Gastrocnemius medialis (tissue), 4 donors: ENCODE results near the gene RPS6KA2. TPM values are rescaled to one million over a fixed set of nuclear protein-coding genes. Genes with fewer than 3 reads are reported as not detected.
A peak's percentile ranks its signal among the peaks of the same experiment; 100 is the strongest.

ENCODE experiments used
- ATAC-seq, 2 donors: fragments of 150-250 bp; one replicate each; pipeline ENCODE4 v1.9.1; 2016
- DNase-seq, 2 donors: peaks; one replicate each; pipeline ENCODE4 v3.0.0-alpha.2; 2019
- H3K27ac ChIP-seq, 4 donors: fragments of 200-600 bp; sonication (generic); 1 replicate in 1 of 4; 2 replicates in 3 of 4; pipeline ENCODE4 v1.5.1; 2016 to 2018; ENCODE audit warnings: mild to moderate bottlenecking in 2 of 4, moderate library complexity in 1 of 4
- H3K27me3 ChIP-seq, 3 donors: fragments of 200-600 bp; sonication (generic) in 2 of 3; 1 replicate in 1 of 3; 2 replicates in 2 of 3; pipeline versions ENCODE4 v1.5.1 to v1.6.0; 2016 to 2019; ENCODE audit warnings: mild to moderate bottlenecking in 1 of 3, moderate library complexity in 1 of 3
- H3K36me3 ChIP-seq, 2 donors: fragments of 200-600 bp; sonication (generic) in 1 of 2; one replicate each; pipeline ENCODE4 v1.5.1; 2017 to 2018
- H3K4me1 ChIP-seq, 2 donors: fragments of 200-600 bp; sonication (generic) in 1 of 2; one replicate each; pipeline ENCODE4 v1.5.1; 2016 to 2017; ENCODE audit warnings: mild to moderate bottlenecking in 2 of 2
- H3K4me3 ChIP-seq, 4 donors: fragments of 200-600 bp; sonication (generic) in 3 of 4; 1 replicate in 1 of 4; 2 replicates in 3 of 4; pipeline ENCODE4 v1.5.1; 2016 to 2019; ENCODE audit warnings: mild to moderate bottlenecking in 2 of 4
- H3K9me3 ChIP-seq, 3 donors: fragments of 200-600 bp; sonication (generic) in 2 of 3; 1 replicate in 1 of 3; 2 replicates in 2 of 3; pipeline ENCODE4 v1.5.1; 2016 to 2019
- CTCF ChIP-seq, 5 experiments: fragments of 450-650 bp in 3 of 5; fragments of 200-600 bp in 2 of 5; sonication (generic) in 2 of 5; IDR thresholded peaks in 4 of 5; conservative IDR thresholded peaks in 1 of 5; 1 replicate in 4 of 5; 2 replicates in 1 of 5; pipeline ENCODE4 v1.5.1; 2016 to 2019; ENCODE audit warnings: antibody characterized with exemption in 5 of 5, mild to moderate bottlenecking in 3 of 5, moderate library complexity in 3 of 5
- POLR2A ChIP-seq, 2 donors: fragments of 450-650 bp; IDR thresholded peaks; one replicate each; pipeline ENCODE4 v1.6.1; 2017; ENCODE audit warnings: antibody characterized with exemption in 2 of 2, mild to moderate bottlenecking in 2 of 2, moderate library complexity in 2 of 2
- in situ Hi-C, 4 donors: fragments of 200-750 bp; cut with MboI; loops; one replicate each; pipeline versions ENCODE4 v1.15.0 to v1.8.0; 2017; ENCODE audit warnings: low sequenced_read_pairs in 4 of 4
- intact Hi-C: fragments of 100-400 bp; cut with DNase I; formaldehyde crosslinking; loops from one replicate; pipeline ENCODE4 v1.15.1; 2023; ENCODE audit warnings: low total_unique reads
- total RNA-seq, 4 donors: library from RNA; depleted of rRNA; stranded (reverse); fragments of >200 nt; gene quantifications; one replicate each; pipeline versions ENCODE4 v1.1.0 to v1.2.3, GENCODE V29; 2016

RPS6KA2 gene
- total RNA-seq, 4 donors from 2014 or later, result 18.7 to 35.7 (median 27.4) TPM

GRCh38 chr6:166591026-166591425 lies 36.0 kb downstream of the RPS6KA2 start:
- DNase-seq (no peak), ATAC-seq (no peak)
- Histone ChIP-seq H3K4me3 (no peak overlapping the region), H3K36me3 (no peaks in the 10 kb centered on the region), H3K27ac (no peak overlapping the region), H3K27me3 (no peaks in the 10 kb centered on the region), H3K4me1 (peaks cover 26 to 41% of the 10 kb centered on the region in 2 donors), H3K9me3 (no peaks in the 10 kb centered on the region)
- in situ Hi-C loops, result no loop called here
- TF ChIP-seq CTCF (IDR thresholded peaks at IDR 0.05 in 4 of 5, conservative IDR thresholded peaks at IDR 0.05 in 1 of 5) (no peak), POLR2A (IDR thresholded peaks at IDR 0.05) (no peak)
- intact Hi-C loops, result no loop called here

DNA sequence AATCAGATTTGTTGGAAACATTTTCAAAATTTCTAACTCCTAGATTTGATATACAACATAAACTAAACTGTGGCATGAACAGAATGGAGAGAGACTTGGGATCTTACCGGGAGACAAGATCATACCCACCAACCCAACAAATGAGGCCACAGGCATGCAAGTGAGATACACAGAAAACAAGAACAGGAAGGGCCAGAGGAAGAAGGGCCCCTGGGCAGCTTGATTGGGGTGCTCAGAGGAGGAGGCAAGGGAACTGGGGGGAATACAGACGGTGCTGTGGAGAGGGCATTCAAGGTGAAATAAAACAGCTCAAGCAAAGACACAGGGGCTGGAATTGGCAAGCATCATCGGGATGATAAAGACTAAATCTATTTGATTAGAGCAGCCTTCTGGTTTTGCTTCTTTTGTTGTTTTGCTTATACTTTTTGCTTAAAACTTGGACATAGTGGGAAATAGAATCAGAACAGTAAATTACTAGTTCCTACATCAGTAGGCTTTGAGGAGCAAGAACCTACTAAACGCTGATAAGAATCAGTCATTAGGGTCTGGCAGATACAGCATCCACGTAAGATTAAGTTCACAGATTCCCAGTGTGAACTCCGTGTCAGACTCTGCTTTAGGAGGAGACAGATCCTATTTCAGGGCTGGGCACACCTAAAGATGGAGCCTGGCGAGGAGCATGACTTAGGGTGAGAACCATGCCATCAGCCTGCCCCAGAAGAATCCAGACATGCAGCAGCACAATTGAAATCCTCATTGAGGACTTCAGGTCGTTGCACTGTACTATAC lies 37.1 kb downstream of the RPS6KA2 start:
- peak in 1 of 2 donors; percentile 57 for ATAC-seq
- in situ Hi-C loops (no loop called here), intact Hi-C loops (loop anchor here (1.0 kb wide), 1 partner anchor 7 kb away; no protein-coding TSS in a partner anchor)
- Histone ChIP-seq H3K36me3 (no peaks in the 10 kb centered on the region), H3K9me3 (no peaks in the 10 kb centered on the region), H3K4me1 (peaks cover 26 to 38% of the 10 kb centered on the region in 2 donors), H3K27me3 (no peaks in the 10 kb centered on the region), H3K4me3 (no peak overlapping the region), H3K27ac (peak overlapping the region in 3 of 4 donors; percentile 32 to 42 (median 34))
- TF ChIP-seq CTCF (IDR thresholded peaks at IDR 0.05 in 4 of 5, conservative IDR thresholded peaks at IDR 0.05 in 1 of 5), result no peak
- no peak for TF ChIP-seq POLR2A (IDR thresholded peaks at IDR 0.05)
- DNase-seq, result no peak

- ATAC-seq, result no peak
- Histone ChIP-seq H3K9me3 (no peaks in the 10 kb centered on the region), H3K4me3 (no peak overlapping the region), H3K36me3 (no peaks in the 10 kb centered on the region), H3K4me1 (peaks cover 26 to 38% of the 10 kb centered on the region in 2 donors), H3K27ac (peak overlapping the region in 3 of 4 donors; percentile 32 to 42 (median 34)), H3K27me3 (no peaks in the 10 kb centered on the region)
- no peak for TF ChIP-seq POLR2A (IDR thresholded peaks at IDR 0.05)
- no peak for TF ChIP-seq CTCF (IDR thresholded peaks at IDR 0.05 in 4 of 5, conservative IDR thresholded peaks at IDR 0.05 in 1 of 5)
- in situ Hi-C loops, result no loop called here
- intact Hi-C loops, result loop anchor here (1.0 kb wide), 1 partner anchor 8 kb away; no protein-coding TSS in a partner anchor
- DNase-seq, result no peak
Measured at GRCh38 chr6:166589337-166589731, 37.7 kb downstream of the RPS6KA2 start.

DNA sequence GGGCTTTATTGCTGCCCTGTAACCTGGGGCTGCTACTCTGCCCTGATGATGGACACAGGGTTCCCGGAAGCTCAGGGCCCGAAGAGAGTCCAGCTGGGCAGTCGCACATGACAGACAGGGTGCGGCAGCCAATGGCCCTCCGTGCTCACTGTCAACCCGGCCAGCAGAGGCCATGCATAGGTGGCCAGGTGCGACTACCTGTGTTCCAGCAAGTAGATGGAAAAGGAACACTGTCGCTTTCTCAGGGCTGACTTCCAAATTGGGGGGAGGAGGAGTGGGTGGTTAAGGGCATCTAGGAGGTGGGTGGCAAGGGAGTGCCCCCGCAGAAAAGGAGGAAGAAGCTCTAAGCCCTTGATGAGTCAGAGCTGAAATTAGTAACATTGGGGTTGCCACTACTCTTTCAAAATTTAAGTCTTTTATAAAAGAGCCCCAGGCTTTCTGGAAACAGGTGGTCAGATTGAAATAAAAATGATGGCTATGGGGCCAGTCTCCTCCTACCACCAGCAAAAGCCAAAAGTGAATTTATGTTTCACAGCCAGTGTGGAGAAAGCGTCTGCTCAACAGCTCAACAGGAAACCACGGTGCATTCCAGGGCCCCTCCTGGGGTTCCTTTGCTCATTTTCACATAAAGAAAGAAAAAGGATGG lies 38.2 kb downstream of the RPS6KA2 start:
- TF ChIP-seq CTCF (IDR thresholded peaks at IDR 0.05 in 4 of 5, conservative IDR thresholded peaks at IDR 0.05 in 1 of 5) (no peak), POLR2A (IDR thresholded peaks at IDR 0.05) (no peak)
- H3K27me3 ChIP-seq, result no peaks in the 10 kb centered on the region
- peaks cover 26 to 38% of the 10 kb centered on the region in 2 donors for H3K4me1 ChIP-seq
- intact Hi-C loops, result loop anchor here (1.0 kb wide), 1 partner anchor 8 kb away; no protein-coding TSS in a partner anchor
- peak overlapping the region in 3 of 4 donors; percentile 32 to 42 (median 34) for H3K27ac ChIP-seq
- no peaks in the 10 kb centered on the region for H3K9me3 ChIP-seq
- H3K4me3 ChIP-seq, result no peak overlapping the region
- H3K36me3 ChIP-seq, result no peaks in the 10 kb centered on the region
- in situ Hi-C loops, result no loop called here
- no peak for DNase-seq
- ATAC-seq, result peak in 1 of 2 donors; percentile 26
